PC-9 (cell line): ENCODE data around the gene FCRLB. TPM values are rescaled to one million over a fixed set of nuclear protein-coding genes. Genes with fewer than 3 reads are reported as not detected.

Experiments
- BruUV-seq: library from RNA; stranded (reverse); fragments of 400-500 nt; replicated peaks from 2 replicates; lab custom pipeline; 2021; lab: Mats Ljungman, UMichigan
- CTCF ChIA-PET: fragments of 300-600 bp; sonication (Branson Sonifier 250); formaldehyde crosslinking; loops from one replicate; lab custom pipeline; 2022; ENCODE audit warnings: antibody characterized with exemption; lab: Charles Lee
- POLR2A ChIA-PET: fragments of 300-600 bp; sonication (Branson Sonifier 250); formaldehyde crosslinking; loops from one replicate; lab custom pipeline; 2022; ENCODE audit warnings: antibody characterized with exemption; ENCODE audit not compliant: unreplicated experiment; lab: Charles Lee
- DNase-seq, 2 experiments: peaks; one replicate each; pipeline versions ENCODE4 v3.0.0 to v3.0.0-alpha.2; 2015 to 2022; ENCODE audit warnings: mixed read lengths in 1 of 2
- H2AFZ ChIP-seq: fragments of 200-600 bp; sonication (generic); 2 replicates; pipeline ENCODE4 v1.8.1; 2017; ENCODE audit warnings: antibody characterized with exemption
- H3F3A ChIP-seq: fragments of 200-600 bp; sonication (generic); 2 replicates; pipeline ENCODE4 v1.8.1; 2017; ENCODE audit warnings: antibody characterized with exemption, mild to moderate bottlenecking, low read depth; ENCODE audit not compliant: insufficient read depth
- H3K27ac ChIP-seq: fragments of 200-600 bp; sonication (generic); 2 replicates; pipeline ENCODE4 v1.6.1; 2016; ENCODE audit warnings: mixed run types
- H3K27me3 ChIP-seq: fragments of 200-600 bp; sonication (generic); 2 replicates; pipeline ENCODE4 v1.6.1; 2016; ENCODE audit warnings: low read depth, mixed run types; ENCODE audit not compliant: insufficient read depth
- H3K36me3 ChIP-seq: fragments of 200-600 bp; sonication (generic); 2 replicates; pipeline ENCODE4 v1.6.1; 2016; ENCODE audit warnings: low read depth, mixed run types
- H3K4me1 ChIP-seq: fragments of 200-600 bp; sonication (generic); replicated peaks from 2 replicates; pipeline ENCODE4 v1.6.1; 2016; ENCODE audit warnings: mixed run types; ENCODE audit not compliant: insufficient read depth
- H3K4me2 ChIP-seq: fragments of 200-600 bp; sonication (generic); 2 replicates; pipeline ENCODE4 v1.6.1; 2017; ENCODE audit warnings: mixed run types
- H3K4me3 ChIP-seq: fragments of 200-600 bp; sonication (generic); 2 replicates; pipeline ENCODE4 v1.6.1; 2016; ENCODE audit warnings: mixed run types
- H3K79me2 ChIP-seq: fragments of 200-600 bp; sonication (generic); 2 replicates; pipeline ENCODE4 v1.6.1; 2017; ENCODE audit warnings: low read depth, mixed run types
- H3K9me2 ChIP-seq: fragments of 200-600 bp; sonication (generic); 2 replicates; pipeline ENCODE4 v1.8.1; 2017; ENCODE audit warnings: mild to moderate bottlenecking; ENCODE audit not compliant: insufficient read depth
- H3K9me3 ChIP-seq: fragments of 200-600 bp; sonication (generic); 2 replicates; pipeline ENCODE4 v1.8.1; 2016; ENCODE audit warnings: low read depth; ENCODE audit not compliant: insufficient read depth
- H4K20me1 ChIP-seq: fragments of 200-600 bp; sonication (generic); 2 replicates; pipeline ENCODE4 v1.8.1; 2017; ENCODE audit not compliant: insufficient read depth
- CTCF ChIP-seq: fragments of 200-600 bp; sonication (generic); conservative IDR thresholded peaks from 2 replicates; pipeline ENCODE4 v1.6.1; 2017; ENCODE audit warnings: mixed run types, antibody characterized with exemption, mild to moderate bottlenecking, moderate library complexity
- EZH2 ChIP-seq: fragments of 200-600 bp; sonication (generic); IDR thresholded peaks from 2 replicates; pipeline ENCODE4 v1.8.0; 2017; ENCODE audit warnings: antibody characterized with exemption, low read depth
- intact Hi-C: fragments of 100-400 bp; cut with micrococcal nuclease; formaldehyde crosslinking; loops from one replicate; pipeline ENCODE4 v1.10.0; 2022; ENCODE audit not compliant: unreplicated experiment
- total RNA-seq: library from RNA; stranded (reverse); gene quantifications from 2 replicates; pipeline ENCODE4 v1.2.3, GENCODE V29; 2021

Gene FCRLB
- total RNA-seq, 1 experiment from 2014 or later = 1.0 TPM

- H3K79me2 ChIP-seq = no peaks in the 10 kb centered on the region
- no peaks in the 10 kb centered on the region for H3K9me2 ChIP-seq
- H2AFZ ChIP-seq = no peak overlapping the region
- H3K36me3 ChIP-seq = no peaks in the 10 kb centered on the region
- ChIA-PET CTCF (no interaction called here), POLR2A (no interaction called here)
- 0 out of 2 replicates have a peak, but pooled peaks cover 4% of the 10 kb centered on the region for H3K4me1 ChIP-seq
- H4K20me1 ChIP-seq = no peaks in the 10 kb centered on the region
- TF ChIP-seq CTCF (no peak), EZH2 (no peak)
- no TSS peak for BruUV-seq
- no peak overlapping the region for H3K4me3 ChIP-seq
- no peaks in the 10 kb centered on the region for H3K9me3 ChIP-seq
- no peak overlapping the region for H3K27ac ChIP-seq
- DNase-seq = no peak
- intact Hi-C loops = no loop called here
- H3K4me2 ChIP-seq = no peak overlapping the region
- no peaks in the 10 kb centered on the region for H3K27me3 ChIP-seq
- H3F3A ChIP-seq = no peaks in the 10 kb centered on the region
These were observed 10.8 kb upstream of the FCRLB start for GRCh38 chr1:161710560-161710959.

GRCh38 chr1:161718559-161719324 lies 2.6 kb upstream of the FCRLB start:
- intact Hi-C loops = no loop called here
- Histone ChIP-seq H3K27me3 (no peaks in the 10 kb centered on the region), H3K9me3 (no peaks in the 10 kb centered on the region), H3K4me2 (no peak overlapping the region), H3K36me3 (no peaks in the 10 kb centered on the region), H3K4me3 (no peak overlapping the region), H3F3A (no peaks in the 10 kb centered on the region), H2AFZ (no peak overlapping the region), H3K9me2 (no peaks in the 10 kb centered on the region), H3K4me1 (peaks cover 26% of the 10 kb centered on the region), H3K79me2 (no peaks in the 10 kb centered on the region), H4K20me1 (no peaks in the 10 kb centered on the region), H3K27ac (no peak overlapping the region)
- BruUV-seq = no TSS peak
- ChIA-PET CTCF (no interaction called here), POLR2A (no interaction called here)
- no peak for TF ChIP-seq CTCF
- no peak for TF ChIP-seq EZH2
- DNase-seq = no peak

- Histone ChIP-seq H3K4me2 (no peak overlapping the region), H2AFZ (no peak overlapping the region), H3K4me3 (no peak overlapping the region), H3K36me3 (no peaks in the 10 kb centered on the region), H3K27ac (no peak overlapping the region), H3K4me1 (peaks cover 31% of the 10 kb centered on the region), H3K9me3 (no peaks in the 10 kb centered on the region), H4K20me1 (no peaks in the 10 kb centered on the region), H3K79me2 (no peaks in the 10 kb centered on the region), H3K27me3 (no peaks in the 10 kb centered on the region), H3K9me2 (no peaks in the 10 kb centered on the region), H3F3A (no peaks in the 10 kb centered on the region)
- TF ChIP-seq EZH2 (no peak), CTCF (no peak)
- ChIA-PET POLR2A (no interaction called here), CTCF (no interaction called here)
- no peak for DNase-seq
- BruUV-seq = no TSS peak
- intact Hi-C loops = no loop called here
These were observed 2.1 kb upstream of the FCRLB start for GRCh38 chr1:161719325-161719611.
